ENCODE data around the gene RASSF7.
"Not testable (repeated sequence)": the region's sequence is repeated elsewhere in the genome, so short reads cannot be mapped to it uniquely, and the experiment has no call there.

RASSF7 gene

GRCh38 chr11:560305-561147 lies at the start of gene RASSF7, which contains the start of gene LMNTD2:
RASSF7 (plus strand) TSS chr11:560970; CDS start chr11:561769, 799 bp downstream.
LMNTD2 (minus strand) TSS chr11:560738; CDS start chr11:560716, 22 bp downstream.
- DNase-seq: peak; percentile 81

DNA sequence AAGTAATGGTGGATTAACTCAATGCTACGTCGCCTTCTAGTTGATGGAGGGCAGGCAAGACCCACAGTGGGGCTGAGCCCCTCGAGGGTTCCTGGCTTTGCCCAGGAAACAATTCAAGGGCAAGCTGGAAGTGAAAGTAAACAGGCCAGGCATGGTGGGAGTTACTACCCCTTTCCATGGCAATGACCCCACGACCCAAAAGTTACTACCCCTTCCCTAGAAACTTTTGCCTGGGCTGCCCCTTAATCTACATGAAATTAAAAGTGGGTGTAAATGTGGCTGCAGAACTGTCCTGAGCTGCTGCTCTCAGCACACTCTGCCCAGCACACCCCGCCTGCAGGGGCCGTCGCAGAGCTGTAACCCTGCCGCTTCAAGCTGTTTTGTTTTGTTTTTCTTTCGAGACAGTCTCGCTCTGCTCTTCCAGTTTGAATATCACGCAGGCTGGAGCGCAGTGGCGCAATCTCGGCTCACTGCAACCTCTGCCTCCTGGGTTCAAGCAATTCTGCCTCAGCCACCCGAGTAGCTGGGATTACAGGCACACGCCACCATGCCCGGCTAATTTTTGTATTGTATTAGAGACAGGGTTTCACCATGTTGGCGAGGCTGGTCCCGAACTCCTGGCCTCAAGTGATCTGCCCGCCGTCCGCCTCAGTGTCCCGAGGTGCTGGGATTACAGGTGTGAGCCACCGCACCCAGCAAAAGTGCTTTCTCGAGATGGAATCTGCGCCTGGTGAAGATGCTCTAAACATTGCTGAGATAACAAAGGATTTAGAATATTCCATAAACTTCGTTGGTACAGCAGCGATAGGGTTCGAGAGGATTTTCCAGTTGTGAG lies 47.8 kb upstream of the RASSF7 start:
- no peak for DNase-seq

GRCh38 chr11:514606-515005 lies 46.2 kb upstream of the RASSF7 start:
- DNase-seq: no peak

GRCh38 chr11:515131-515530 lies 45.6 kb upstream of the RASSF7 start:
- DNase-seq: no peak

- no peak for DNase-seq
Observed at GRCh38 chr11:516400-516799, 44.4 kb upstream of the RASSF7 start.

DNA sequence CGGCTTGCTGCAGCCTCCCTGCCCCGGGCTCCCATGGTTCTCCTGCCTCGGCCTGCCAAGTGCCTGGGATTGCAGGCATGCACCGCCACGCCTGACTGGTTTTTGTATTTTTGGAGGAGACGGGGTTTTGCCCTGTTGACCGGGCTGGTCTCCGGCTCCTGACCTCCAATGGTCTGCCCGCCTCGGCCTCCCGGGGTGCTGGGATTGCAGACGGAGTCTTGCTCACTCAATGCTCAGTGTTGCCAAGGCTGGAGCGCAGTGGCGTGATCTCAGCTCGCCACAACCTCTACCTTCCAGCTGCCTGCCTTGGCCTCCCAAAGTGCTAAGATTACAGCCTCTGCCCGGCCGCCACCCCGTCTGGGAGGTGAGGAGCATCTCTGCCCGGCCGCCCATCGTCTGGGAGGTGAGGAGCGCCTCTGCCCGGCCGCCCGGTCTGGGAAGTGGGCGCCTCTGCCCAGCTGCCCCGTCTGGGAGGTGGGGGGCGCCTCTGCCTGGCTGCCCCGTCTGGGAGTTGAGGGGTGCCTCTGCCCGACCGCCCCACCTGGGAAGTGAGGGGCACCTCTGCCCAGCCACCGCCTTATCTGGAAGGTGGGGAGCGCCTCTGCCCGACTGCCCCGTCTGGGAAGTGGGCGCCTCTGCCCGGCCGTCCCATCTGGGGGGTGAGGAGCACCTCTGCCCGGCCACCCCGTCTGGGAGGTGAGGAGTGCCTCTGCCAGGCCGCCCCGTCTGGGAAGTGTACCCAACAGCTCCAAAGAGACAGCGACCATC lies 43.7 kb upstream of the RASSF7 start:
- DNase-seq: not testable (repeated sequence)

DNA sequence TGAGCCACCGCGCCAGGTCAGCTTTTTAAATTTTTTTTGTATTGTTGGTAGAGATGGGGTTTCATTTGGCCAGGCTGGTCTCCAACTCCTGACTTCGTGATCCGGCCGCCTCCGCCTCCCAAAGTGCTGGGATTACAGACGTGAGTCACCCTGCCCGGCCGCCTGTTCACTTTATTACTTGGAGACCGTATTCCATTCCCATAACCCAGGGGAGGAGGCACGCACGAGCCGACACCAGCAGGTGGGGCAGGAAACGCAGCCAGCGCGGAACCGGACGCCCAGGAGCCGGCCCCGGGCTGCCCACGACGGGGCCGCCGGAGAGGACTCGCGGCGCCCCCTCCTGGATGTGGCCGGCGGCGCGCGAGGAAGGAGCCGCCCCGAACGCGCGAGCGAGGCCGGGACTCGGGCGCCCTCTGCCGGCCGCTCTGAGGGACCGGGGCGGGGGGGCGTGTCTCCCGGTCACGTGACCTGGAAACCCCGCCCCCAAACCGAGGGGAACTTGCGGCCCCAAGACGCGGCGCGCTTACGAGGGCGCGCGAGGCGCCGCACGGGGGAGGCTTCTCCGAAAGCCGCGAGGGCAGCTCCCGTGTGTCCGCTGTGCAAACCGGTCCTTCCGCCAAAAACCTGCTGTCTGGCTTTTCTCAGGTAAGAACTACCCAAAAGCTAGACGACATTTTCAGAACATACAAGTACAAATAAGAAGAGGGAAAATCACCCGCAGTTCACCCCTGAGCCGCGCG lies 42.1 kb upstream of the RASSF7 start:
- peak; percentile 94 for DNase-seq

GRCh38 chr11:520428-521176 lies 40.2 kb upstream of the RASSF7 start:
- no peak for DNase-seq

DNA sequence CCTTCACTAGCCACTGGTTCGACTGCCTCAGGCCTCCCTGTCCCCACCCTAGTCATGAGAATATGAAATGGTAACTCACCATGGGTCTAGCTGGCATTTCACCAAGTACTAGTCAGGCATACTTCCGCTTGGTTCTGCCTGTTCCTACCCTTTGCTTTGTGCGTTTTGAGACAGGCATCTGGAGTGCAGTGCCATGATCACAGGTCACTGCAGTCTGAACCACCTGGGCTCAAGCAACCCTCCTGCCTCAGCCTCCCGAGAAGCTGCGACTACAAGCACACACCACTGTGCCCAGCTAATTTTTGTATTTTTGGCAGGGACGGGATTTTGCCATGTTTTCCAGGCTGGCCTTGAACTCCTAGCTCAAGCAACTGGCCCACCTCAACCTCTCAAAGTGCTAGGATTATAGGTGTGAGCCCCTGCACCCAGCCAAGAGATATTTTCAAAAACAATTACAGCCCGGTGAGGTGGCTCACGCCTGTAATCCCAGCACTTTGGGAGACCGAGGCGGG lies 39.5 kb upstream of the RASSF7 start:
- no peak for DNase-seq

DNA sequence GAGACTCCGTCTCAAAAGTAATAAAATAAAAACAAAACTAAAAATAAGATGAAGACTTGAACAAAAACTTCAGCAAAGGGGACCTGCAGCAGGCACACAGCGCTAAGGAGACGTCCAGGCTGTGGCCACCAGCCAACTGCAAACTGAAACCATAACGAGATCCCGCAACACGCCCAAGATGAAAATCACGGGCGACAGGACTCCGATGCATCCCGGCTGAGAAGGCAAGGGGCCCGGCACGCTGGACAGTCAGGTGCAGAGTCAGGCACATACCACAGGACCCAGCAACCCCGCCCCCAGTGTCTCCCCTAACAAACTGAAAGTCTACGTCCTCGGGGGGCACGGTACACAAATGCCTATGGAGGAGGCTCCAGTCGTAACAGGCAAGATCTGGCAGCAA lies 34.6 kb upstream of the RASSF7 start:
- DNase-seq: no peak

- no peak for DNase-seq
Observed at GRCh38 chr11:528166-528814, 32.5 kb upstream of the RASSF7 start.

DNA sequence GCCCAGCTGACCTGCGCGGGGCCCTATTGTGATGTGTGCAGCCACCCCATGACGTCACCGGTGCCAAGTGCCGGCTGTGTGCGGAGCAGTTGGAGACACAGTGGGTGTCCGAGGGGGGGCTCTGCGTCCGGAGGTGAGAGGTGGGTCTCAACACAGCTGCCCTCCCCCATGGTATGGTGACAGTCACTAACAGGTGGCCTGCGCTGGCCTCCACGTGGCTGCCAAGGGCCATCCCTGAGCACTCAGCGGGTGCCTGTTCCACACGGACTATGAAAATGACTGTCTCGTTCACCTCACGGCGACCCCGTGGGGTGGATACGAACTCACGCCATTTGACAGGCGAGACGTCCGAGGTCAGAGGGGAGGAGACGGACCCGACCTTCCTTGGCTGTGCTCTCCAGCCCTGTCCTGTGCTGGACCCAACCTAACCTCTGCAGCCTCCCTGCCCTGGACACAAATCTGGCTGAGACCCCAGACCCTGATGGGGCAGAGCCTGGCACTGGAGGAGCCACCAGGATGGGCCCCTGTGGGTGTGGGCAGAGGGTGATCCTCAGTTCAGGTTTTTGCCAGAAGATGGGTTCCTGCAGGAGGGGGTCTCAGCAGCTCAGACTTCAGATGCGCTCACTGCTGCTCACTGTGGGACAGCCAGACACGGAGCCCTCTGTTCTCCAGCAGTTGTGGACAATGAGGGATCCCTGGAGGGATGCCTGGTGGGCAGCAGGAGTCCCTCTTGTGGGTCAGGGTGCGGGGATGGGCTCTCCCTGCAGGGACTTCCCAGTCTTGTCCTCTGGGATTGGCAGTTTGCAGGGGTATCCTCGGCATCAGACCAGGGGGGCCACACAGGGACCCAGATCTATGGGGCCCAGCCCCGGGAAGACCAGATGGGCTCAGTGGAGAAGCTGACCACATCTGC lies 31.7 kb upstream of the RASSF7 start:
- DNase-seq: no peak

DNA sequence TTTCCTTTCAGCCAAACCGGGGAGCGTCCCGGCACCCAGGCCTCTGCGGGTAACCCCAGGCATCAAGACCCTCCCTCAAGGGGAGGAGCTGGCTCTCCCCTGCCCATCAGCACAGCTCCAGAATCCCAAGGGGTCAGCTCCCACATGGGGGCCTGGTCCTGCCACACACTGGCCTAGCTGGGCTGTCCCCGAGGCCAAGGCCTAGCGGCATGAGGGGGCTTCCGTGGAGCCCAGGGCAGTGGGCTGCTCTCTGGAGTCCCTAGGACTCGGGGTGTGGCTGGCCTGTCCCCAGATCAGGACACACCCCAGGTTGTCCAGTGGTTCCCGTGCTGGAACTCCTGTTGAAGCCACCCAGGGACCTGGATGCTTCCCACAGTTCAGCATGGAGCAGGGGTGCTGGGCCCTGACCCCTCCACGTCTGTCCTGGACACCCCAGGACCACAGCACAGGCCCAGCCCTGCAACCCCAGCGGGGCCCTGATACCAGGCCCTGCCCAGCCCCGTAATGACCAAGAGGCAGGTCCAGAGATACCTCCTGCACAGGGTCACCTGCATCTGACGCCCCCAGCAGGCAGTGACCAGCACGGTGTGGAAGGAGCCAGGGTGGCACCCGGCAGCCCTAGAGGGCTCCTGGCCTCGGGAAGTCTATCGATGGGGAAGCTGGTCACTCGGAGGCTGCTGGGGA lies 30.9 kb upstream of the RASSF7 start:
- no peak for DNase-seq

GRCh38 chr11:530960-531831 lies 29.6 kb upstream of the RASSF7 start:
- no peak for DNase-seq

- no peak for DNase-seq
Observed at GRCh38 chr11:531919-532526, 28.7 kb upstream of the RASSF7 start.

DNA sequence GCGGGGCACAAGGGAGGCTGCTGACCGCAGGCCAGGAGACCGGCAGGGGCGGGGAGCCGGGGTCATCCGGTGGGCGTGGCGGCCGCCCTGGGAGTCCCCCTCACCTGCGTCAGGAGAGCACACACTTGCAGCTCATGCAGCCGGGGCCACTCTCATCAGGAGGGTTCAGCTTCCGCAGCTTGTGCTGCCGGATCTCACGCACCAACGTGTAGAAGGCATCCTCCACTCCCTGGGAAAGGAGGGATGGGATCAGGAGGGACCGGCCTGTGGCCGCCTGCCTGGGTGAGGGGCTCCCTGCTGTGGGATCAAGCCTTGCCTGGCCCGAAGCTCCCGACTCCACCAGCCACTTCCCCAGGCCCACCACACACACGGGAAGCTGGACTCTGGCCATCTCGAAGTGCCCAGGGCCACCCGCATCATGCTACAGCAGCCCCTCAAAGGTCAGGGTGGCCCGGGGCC lies 28.2 kb upstream of the RASSF7 start:
- no peak for DNase-seq

DNA sequence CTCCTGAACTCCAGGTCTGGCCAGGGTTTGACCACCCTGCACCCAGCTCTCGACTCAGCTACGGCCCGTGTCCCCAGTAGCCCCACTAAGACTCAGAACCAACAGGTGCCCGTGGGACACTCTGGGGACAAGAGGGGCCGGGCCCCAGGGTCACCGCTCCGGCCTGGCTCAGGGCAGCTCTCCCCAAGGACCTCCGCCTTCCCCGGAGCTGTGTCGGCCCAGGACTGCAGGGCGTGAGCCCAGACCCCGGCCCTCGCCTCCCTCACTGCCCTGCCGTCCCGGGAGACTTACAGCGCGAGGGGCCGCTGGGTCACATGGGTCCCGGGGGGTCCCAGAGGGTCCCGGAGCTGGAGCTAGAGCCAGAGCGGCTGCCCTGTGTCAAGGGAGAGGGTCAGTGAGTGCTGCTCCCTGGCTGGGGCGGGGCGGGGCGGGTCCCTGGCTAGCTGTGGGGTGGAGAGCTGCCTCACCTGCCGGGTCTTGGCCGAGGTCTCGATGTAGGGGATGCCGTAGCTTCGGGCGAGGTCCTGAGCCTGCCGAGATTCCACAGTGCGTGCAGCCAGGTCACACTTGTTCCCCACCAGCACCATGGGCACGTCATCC lies 27.7 kb upstream of the RASSF7 start:
- no peak for DNase-seq
